Astrocyte (in vitro differentiated cells and primary cell): Measurements from ENCODE around the gene VCAM1. TPM values are rescaled to one million over a fixed set of nuclear protein-coding genes. Genes with fewer than 3 reads are reported as not detected.

Source experiments
- DNase-seq: peaks from one replicate; pipeline ENCODE4 v3.0.0-alpha.2; 2010; ENCODE audit warnings: low read depth
- FAIRE-seq: peaks from 2 replicates; lab custom pipeline; 2011; peaks lifted over from hg19 to GRCh38; lab: Jason Lieb, UNC
- H2AFZ ChIP-seq: 2 replicates; pipeline ENCODE4 v1.6.0; 2012; ENCODE audit warnings: low read depth, low read length, inconsistent platforms
- H3K27ac ChIP-seq: 2 replicates; pipeline ENCODE4 v1.5.1; 2011; ENCODE audit warnings: low read depth, low read length, inconsistent platforms
- H3K27me3 ChIP-seq: 2 replicates; pipeline ENCODE4 v1.6.0; 2011; ENCODE audit warnings: low read length, inconsistent platforms; ENCODE audit not compliant: insufficient read depth
- H3K36me3 ChIP-seq: 2 replicates; pipeline ENCODE4 v1.5.1; 2011; ENCODE audit warnings: low read length, inconsistent platforms; ENCODE audit not compliant: insufficient read depth
- H3K4me1 ChIP-seq: 2 replicates; pipeline ENCODE4 v1.5.1; 2011; ENCODE audit warnings: low read length, inconsistent platforms; ENCODE audit not compliant: insufficient read depth
- H3K4me2 ChIP-seq: 2 replicates; pipeline ENCODE4 v1.6.0; 2012; ENCODE audit warnings: low read length, inconsistent platforms
- H3K4me3 ChIP-seq: 2 replicates; pipeline ENCODE4 v1.5.1; 2011; ENCODE audit warnings: low read depth, mild to moderate bottlenecking, low read length, inconsistent platforms; ENCODE audit not compliant: insufficient read depth
- H3K79me2 ChIP-seq: 2 replicates; pipeline ENCODE4 v1.6.0; 2012; ENCODE audit warnings: mild to moderate bottlenecking, low read length, inconsistent platforms; ENCODE audit not compliant: insufficient read depth
- H3K9ac ChIP-seq: 2 replicates; pipeline ENCODE4 v1.6.0; 2012; ENCODE audit warnings: mild to moderate bottlenecking, low read length, inconsistent platforms
- H3K9me3 ChIP-seq: 2 replicates; pipeline ENCODE4 v1.5.1; 2012; ENCODE audit warnings: low read depth, mild to moderate bottlenecking, low read length, inconsistent platforms; ENCODE audit not compliant: insufficient read depth
- H4K20me1 ChIP-seq: 2 replicates; pipeline ENCODE4 v1.6.0; 2012; ENCODE audit warnings: low read length, inconsistent platforms; ENCODE audit not compliant: insufficient read depth
- H3K27ac Mint-ChIP-seq: one replicate; pipeline ENCODE4 v1.8.0; 2021; ENCODE audit warnings: mild to moderate bottlenecking, mixed read lengths; ENCODE audit not compliant: unreplicated experiment
- H3K27me3 Mint-ChIP-seq: one replicate; pipeline ENCODE4 v1.8.0; 2021; ENCODE audit warnings: low read depth, mixed read lengths; ENCODE audit not compliant: unreplicated experiment
- H3K36me3 Mint-ChIP-seq: one replicate; pipeline ENCODE4 v1.8.0; 2021; ENCODE audit warnings: low read depth, mixed read lengths; ENCODE audit not compliant: unreplicated experiment
- H3K4me1 Mint-ChIP-seq: one replicate; pipeline ENCODE4 v1.8.0; 2021; ENCODE audit warnings: low read depth, mixed read lengths; ENCODE audit not compliant: unreplicated experiment
- H3K4me3 Mint-ChIP-seq: one replicate; pipeline ENCODE4 v1.8.0; 2021; ENCODE audit warnings: mild to moderate bottlenecking, moderate library complexity, mixed read lengths; ENCODE audit not compliant: unreplicated experiment
- H3K9me3 Mint-ChIP-seq: one replicate; pipeline ENCODE4 v1.8.0; 2021; ENCODE audit warnings: mild to moderate bottlenecking, mixed read lengths; ENCODE audit not compliant: unreplicated experiment
- CTCF ChIP-seq: IDR thresholded peaks from 2 replicates; pipeline ENCODE4 v1.5.1; 2011; ENCODE audit warnings: low read depth, mild to moderate bottlenecking, inconsistent platforms, low read length, moderate library complexity; ENCODE audit not compliant: insufficient read depth
- EZH2 ChIP-seq: IDR thresholded peaks from 2 replicates; pipeline ENCODE4 v1.6.1; 2012; ENCODE audit warnings: mild to moderate bottlenecking, low read length, inconsistent platforms; ENCODE audit not compliant: insufficient read depth
- total RNA-seq: library from RNA; stranded (reverse); gene quantifications from 2 replicates; pipeline ENCODE4 v1.2.1, GENCODE V29; 2021

The VCAM1 gene
- total RNA-seq, 1 donor from 2014 or later = 3.2 TPM

- no peak overlapping the region for H3K27ac Mint-ChIP-seq
- H3K4me1 Mint-ChIP-seq = no peaks in the 10 kb centered on the region
- H3K4me3 Mint-ChIP-seq = no peak overlapping the region
- H3K36me3 Mint-ChIP-seq = peaks cover 2% of the 10 kb centered on the region
- Histone ChIP-seq H3K27me3 (no peaks in the 10 kb centered on the region), H3K9ac (no peak overlapping the region), H3K4me2 (no peak overlapping the region), H3K9me3 (no peaks in the 10 kb centered on the region), H4K20me1 (no peaks in the 10 kb centered on the region), H3K27ac (no peak overlapping the region), H3K36me3 (no peaks in the 10 kb centered on the region), H3K79me2 (no peaks in the 10 kb centered on the region), H3K4me1 (no peaks in the 10 kb centered on the region), H3K4me3 (no peak overlapping the region), H2AFZ (no peak overlapping the region)
- H3K9me3 Mint-ChIP-seq = peaks cover 3% of the 10 kb centered on the region
- TF ChIP-seq CTCF (no peak), EZH2 (no peak)
- H3K27me3 Mint-ChIP-seq = no peaks in the 10 kb centered on the region
- FAIRE-seq (no peak), DNase-seq (no peak)
Observed at GRCh38 chr1:100683448-100684349, 35.8 kb upstream of the VCAM1 start.

- H3K27me3 Mint-ChIP-seq = no peaks in the 10 kb centered on the region
- H3K4me1 ChIP-seq = peaks cover 8% of the 10 kb centered on the region
- H3K4me1 Mint-ChIP-seq = peaks cover 3% of the 10 kb centered on the region
- peak overlapping the region; percentile 29 for H3K4me2 ChIP-seq
- H3K27ac Mint-ChIP-seq = no peak overlapping the region
- no peaks in the 10 kb centered on the region for H3K9me3 Mint-ChIP-seq
- H3K36me3 ChIP-seq = no peaks in the 10 kb centered on the region
- no peak overlapping the region for H3K4me3 Mint-ChIP-seq
- no peaks in the 10 kb centered on the region for H4K20me1 ChIP-seq
- H3K4me3 ChIP-seq = no peak overlapping the region
- FAIRE-seq (no peak), DNase-seq (peak; percentile 50)
- no peak overlapping the region for H2AFZ ChIP-seq
- no peaks in the 10 kb centered on the region for H3K9me3 ChIP-seq
- no peaks in the 10 kb centered on the region for H3K79me2 ChIP-seq
- no peak overlapping the region for H3K9ac ChIP-seq
- no peak for TF ChIP-seq EZH2
- H3K27ac ChIP-seq = no peak overlapping the region
- H3K36me3 Mint-ChIP-seq = no peaks in the 10 kb centered on the region
- no peaks in the 10 kb centered on the region for H3K27me3 ChIP-seq
Observed at GRCh38 chr1:100699744-100700143, 19.8 kb upstream of the VCAM1 start.

- Histone ChIP-seq H3K9ac (no peak overlapping the region), H3K36me3 (no peaks in the 10 kb centered on the region), H3K4me1 (peaks cover 8% of the 10 kb centered on the region), H3K4me2 (peak overlapping the region; percentile 1), H3K79me2 (no peaks in the 10 kb centered on the region), H2AFZ (no peak overlapping the region), H3K9me3 (no peaks in the 10 kb centered on the region), H3K4me3 (no peak overlapping the region), H3K27me3 (no peaks in the 10 kb centered on the region), H4K20me1 (no peaks in the 10 kb centered on the region), H3K27ac (no peak overlapping the region)
- FAIRE-seq (no peak), DNase-seq (peak; percentile 24)
- Mint-ChIP-seq H3K27ac (no peak overlapping the region), H3K4me1 (peaks cover 3% of the 10 kb centered on the region), H3K4me3 (no peak overlapping the region), H3K36me3 (no peaks in the 10 kb centered on the region), H3K9me3 (no peaks in the 10 kb centered on the region), H3K27me3 (no peaks in the 10 kb centered on the region)
- TF ChIP-seq CTCF (no peak), EZH2 (no peak)
Observed at GRCh38 chr1:100700586-100700985, 19.0 kb upstream of the VCAM1 start.
